GM12872 (cell line): ENCODE results near the gene EXTL1.

Experiments
- TF ChIP-seq, protein P1 (sequence below): IDR thresholded peaks from 3 replicates; pipeline ENCODE4 v1.5.1; 2011; ENCODE audit warnings: low read depth, mild to moderate bottlenecking, low read length, moderate library complexity; ENCODE audit not compliant: insufficient read depth

Gene EXTL1

DNA sequence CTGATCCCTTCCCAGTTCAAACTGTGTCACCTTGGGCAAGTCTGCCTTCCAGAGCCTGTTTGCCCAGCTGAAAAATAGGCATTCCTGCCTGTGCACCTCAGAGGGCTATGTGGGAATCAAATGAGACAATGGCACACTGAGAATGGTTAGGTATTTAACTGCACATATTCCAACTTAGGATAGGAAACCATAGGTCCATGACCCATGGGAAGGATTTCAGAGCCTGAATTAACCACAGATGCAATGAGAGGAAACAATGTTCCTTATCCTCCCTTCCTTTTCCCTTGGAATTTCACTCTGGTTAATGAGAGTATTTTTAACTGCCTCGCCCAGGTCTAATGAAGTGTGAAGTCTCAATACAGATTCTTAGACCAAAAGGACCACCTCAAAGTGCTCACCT lies 36.4 kb upstream of the EXTL1 start:
- TF ChIP-seq, protein P1, sequence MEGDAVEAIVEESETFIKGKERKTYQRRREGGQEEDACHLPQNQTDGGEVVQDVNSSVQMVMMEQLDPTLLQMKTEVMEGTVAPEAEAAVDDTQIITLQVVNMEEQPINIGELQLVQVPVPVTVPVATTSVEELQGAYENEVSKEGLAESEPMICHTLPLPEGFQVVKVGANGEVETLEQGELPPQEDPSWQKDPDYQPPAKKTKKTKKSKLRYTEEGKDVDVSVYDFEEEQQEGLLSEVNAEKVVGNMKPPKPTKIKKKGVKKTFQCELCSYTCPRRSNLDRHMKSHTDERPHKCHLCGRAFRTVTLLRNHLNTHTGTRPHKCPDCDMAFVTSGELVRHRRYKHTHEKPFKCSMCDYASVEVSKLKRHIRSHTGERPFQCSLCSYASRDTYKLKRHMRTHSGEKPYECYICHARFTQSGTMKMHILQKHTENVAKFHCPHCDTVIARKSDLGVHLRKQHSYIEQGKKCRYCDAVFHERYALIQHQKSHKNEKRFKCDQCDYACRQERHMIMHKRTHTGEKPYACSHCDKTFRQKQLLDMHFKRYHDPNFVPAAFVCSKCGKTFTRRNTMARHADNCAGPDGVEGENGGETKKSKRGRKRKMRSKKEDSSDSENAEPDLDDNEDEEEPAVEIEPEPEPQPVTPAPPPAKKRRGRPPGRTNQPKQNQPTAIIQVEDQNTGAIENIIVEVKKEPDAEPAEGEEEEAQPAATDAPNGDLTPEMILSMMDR = no peak

DNA sequence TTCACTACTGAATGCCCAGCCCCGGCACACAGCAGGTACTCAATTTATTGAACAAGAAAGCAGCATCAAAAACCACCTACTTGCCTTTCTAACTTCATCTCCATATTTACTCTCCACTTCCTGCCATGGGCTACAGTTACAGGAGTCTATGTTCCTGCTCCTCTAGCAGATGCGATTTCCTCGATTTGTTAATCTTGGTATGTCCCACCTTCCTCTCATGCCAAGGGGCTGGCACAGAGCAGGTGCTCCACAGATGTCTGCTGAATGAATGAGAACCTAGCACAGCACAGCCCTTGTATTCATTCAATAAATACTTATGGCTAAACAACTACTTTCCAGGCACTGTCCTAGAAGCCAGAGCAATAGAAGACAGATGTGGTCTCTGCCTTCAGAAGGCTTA lies 35.9 kb upstream of the EXTL1 start:
- TF ChIP-seq, protein P1 = no peak

DNA sequence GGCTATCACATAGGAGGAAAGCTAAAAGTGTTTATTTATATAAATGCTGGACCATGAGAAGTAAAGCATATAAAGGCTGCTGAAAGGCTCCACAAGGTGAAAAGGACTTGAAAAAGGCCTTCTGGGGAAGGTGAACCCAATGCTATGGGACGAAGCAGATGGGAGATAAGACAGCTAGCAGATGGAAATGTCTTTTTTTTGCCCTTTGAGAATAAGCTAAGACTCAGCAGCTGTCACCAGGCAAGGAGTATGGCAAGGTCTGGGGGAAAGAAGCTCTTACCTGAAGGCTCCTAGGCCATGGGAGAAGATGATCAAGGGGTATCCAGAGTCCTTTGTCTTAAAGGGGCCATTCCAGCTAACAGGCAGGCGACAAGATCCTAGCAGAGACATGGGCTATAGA lies 33.6 kb upstream of the EXTL1 start:
- TF ChIP-seq, protein P1 = no peak

DNA sequence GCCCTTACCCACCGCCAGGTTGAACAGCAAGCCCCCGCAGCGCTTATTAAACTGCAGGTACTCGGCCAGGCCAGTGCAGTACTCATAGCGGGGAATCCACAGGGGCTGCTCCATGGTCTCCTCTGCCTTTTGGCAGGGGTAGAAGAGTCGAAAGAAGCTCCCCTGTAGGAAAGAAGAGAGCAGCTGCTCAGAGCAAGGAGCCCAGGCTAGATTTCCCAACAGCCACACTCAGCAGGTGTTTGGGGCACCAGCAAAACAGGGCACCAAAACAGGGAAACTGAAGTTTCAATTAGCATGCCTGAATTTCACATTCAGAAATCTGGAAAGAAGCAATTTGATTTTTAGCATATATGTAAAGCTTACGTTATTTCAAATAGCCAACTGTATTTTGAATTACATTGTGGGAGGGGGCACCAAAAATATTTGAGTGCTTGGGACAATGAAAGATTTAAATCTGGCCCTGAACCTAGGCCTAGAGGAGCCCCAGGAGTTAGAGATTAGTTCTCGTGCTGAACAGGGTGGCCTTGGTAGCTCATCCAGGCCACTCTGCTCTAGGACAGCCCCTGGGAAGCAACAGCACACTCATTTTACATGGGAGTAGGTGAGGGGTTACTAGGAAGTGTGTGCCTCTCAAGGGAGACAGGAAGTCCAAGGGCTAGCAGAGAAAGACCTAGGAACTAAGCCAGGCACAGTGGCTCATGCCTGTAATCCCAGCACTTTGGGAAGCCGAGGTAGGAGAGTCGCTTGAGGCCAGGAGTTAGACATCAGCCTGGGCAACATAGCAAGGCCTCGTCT lies 31.9 kb upstream of the EXTL1 start:
- TF ChIP-seq, protein P1 = no peak

DNA sequence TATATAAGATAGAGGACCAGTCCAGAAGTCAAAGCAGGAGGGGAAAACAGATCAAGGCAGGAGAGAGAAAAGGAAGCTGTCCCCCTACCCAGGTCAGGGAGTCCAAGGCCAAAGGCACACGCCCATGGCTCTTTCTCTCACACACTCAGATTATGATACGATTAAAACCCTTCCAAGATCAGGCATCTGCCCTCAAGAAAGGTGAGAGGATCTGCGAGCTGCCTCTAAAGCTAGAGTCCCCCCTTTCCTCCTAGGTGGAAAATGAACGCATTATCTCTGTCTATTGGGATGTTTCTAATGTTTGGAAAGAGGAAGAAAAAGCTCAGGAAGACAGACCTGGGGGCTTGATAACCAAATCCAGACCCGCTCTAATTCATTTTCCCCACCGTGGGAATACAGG lies 31.3 kb upstream of the EXTL1 start:
- TF ChIP-seq, protein P1 = no peak

DNA sequence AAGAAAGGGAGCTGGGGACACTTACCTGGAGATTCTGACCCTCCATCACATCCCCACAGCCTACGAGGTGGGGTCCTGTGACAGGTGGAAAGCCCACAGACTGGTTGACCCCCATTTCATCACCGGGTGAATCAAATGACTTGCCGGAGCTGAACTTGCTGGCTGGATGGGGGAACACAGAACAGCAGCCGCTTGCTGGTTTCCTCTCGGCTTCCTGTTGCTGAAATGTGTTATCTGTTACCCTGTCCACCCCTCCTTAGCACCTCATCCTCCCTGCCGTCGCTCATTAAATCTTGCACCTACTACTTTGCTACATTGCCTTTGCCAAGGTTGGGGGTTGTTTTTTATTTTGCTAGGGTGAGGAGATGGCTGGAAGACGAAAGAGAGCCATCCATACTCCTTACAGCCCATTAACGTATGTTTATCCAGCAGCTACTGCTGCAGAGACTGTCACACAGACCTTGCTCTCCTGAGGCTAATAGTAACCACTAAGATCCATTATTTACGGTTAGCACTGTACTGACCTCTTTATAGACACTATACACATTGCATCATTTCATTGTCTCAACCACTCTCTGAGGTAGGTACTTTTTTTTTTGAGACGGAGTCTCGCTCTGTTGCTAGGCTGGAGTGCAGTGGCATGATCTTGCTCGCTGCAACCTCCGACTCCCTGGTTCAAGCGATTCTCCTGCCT lies 30.7 kb upstream of the EXTL1 start:
- TF ChIP-seq, protein P1 = no peak

DNA sequence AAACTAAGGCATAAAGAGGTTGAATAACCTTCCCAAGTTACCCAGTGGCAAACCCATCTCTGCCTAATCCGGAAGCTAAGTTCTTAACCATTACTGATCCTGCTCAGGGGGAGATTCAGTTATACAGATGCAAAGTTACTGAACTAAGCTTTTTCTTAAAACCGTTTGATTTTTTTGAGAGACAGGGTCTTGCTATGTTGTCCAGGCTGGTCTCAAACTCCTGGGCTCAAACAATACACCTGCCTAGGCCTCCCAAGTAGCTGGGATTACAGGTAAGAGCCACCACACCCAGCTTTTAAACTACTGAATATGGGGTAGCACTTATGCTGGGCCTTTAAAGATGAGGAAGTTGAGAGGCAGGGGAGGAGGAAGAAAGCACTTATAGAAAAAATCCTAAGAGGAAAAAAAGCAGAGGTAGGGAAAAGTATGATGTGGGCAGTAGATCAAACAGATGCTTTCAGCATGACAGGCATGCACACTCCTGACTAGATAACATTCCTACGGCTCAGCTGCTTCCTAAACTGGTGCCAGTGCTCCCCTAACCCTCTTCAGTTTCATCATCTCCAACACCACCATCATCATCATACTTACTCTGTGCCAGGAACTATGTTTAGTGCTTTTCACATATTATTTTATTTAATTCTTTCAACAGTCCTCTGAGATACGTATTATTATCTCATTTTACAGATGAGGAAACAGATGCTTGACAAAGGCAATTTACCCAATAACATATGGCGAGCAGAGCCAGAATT lies 29.5 kb upstream of the EXTL1 start:
- TF ChIP-seq, protein P1 = no peak
